HS-5 (cell line): ENCODE data around the gene USF3.
A peak's percentile ranks its signal among the peaks of the same experiment; 100 is the strongest.

Experiments
- DNase-seq: peaks from one replicate; pipeline ENCODE4 v3.0.0-alpha.2; 2012; ENCODE audit warnings: low read depth

Gene USF3

DNA sequence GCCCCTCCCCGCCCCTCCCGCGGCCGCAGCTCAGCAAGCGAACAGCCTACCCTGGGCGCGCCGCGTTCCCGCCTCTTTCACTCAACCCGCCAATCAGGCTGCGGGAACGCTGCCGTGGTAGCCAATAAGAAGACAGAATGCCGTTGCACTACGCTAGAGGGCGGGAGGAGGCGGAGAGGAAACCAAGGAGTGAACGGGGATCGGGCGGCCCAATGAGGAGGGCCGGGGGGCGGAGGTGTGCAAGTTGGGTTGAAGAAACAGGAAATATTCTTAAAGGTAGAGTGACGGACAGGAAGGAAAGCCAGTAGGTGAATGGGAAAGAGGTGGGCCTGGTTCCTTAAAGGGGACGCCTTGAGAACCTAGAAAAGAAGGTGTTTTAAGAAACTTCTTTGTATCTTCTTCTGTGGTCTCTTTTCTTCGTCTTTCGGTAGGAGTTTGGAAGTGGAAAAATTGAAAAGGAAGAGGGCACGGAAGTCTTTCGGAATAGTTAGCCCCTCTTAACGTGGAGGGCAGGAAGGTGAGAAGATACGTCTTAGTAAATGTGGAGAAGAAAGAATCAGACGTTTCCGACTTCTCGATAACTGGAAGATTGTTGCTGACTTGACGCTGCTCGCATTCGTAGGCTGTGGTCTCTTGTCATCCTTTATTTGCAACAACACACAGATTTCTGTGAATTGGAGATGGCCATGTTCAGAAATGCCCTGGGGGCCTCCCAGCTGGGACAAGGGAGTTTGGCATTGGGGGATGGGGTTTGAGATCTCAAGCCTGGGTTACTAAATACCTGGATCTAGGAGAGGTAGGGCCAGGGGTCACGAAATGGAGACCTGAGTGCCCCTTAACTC is 437 bp upstream of the USF3 start:
- peak; percentile 95 for DNase-seq

DNA sequence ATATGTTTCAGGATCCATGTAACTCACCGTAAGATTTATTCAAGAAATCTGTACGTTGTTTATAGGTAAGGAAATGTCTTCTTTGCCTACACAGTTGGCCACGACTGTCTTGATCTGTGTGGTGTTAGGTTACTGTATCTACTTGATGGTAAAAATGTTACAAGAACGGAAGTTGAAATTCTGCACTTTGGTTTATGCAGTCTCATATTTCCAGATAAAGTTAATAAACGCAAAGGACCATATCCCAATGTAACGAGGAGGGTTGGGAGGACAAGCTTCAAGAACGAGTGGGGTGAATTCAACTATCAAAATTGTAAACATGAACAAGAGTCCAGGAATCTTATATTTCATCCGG is 1.0 kb downstream of the USF3 start:
- DNase-seq: no peak

- no peak for DNase-seq
Observed at GRCh38 chr3:113690482-113690881, 6.0 kb downstream of the USF3 start.

DNA sequence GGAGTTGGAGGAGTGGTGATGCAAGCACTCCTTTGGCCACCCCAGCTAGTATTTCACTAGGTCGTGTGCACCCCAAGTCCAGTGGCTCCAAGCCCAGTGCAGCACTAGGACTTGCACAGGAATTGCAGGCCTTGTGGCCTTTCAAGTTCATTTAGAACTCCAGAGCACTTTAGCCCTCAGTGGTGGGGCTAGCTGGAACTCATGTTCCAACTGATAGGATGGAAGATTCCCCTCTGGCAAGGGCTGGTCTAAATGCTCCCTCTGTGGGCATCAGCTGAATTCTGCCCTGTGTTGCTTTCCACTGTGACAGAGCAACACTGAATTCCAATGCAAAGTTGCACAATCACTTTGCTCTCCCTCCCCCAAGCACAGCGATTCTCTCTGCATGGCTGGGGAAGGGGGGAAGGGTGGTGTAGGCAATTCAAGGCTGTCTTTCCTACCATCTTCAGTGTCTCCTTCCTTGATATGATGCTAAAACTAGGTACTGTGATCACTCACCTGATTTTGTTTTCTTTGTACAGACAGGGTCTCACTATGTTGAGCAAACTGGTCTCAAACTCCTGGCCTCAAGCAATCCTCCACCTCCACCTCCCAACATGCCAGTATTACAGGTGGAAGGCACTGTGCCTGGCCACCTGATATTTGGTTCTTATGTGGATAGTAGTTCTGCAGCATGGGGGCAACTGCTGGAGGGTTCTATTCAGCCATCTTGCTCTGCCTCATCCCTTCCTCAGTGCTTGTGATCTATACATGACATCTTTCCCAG is 10.3 kb downstream of the USF3 start:
- no peak for DNase-seq

- DNase-seq: no peak
Observed at GRCh38 chr3:113685124-113685523, 11.3 kb downstream of the USF3 start.

GRCh38 chr3:113684271-113684819 is 12.1 kb downstream of the USF3 start:
- DNase-seq: no peak

DNA sequence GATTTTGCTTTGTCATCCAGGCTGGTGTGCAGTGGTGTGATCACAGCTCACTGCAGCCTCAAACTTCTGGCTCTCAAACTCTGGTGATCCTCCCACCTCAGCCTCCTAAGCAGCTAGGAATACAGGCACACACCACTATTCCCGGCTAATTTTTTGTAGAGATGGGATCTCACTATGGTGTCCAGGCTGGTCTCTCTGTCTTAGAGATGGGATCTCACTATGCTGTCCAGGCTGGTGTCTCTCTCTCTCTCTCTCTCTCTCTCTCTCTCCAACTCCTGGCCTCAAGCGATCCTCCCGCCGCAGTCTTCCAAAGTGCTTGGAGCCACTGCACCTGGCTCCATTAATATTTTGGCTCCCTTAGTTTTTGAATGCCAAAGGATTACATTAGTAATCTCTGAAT is 17.7 kb downstream of the USF3 start:
- DNase-seq: no peak

GRCh38 chr3:113677737-113678136 is 18.7 kb downstream of the USF3 start:
- no peak for DNase-seq

- no peak for DNase-seq
Observed at GRCh38 chr3:113676261-113676660, 20.2 kb downstream of the USF3 start.

GRCh38 chr3:113673593-113673992 is 22.8 kb downstream of the USF3 start:
- no peak for DNase-seq

DNA sequence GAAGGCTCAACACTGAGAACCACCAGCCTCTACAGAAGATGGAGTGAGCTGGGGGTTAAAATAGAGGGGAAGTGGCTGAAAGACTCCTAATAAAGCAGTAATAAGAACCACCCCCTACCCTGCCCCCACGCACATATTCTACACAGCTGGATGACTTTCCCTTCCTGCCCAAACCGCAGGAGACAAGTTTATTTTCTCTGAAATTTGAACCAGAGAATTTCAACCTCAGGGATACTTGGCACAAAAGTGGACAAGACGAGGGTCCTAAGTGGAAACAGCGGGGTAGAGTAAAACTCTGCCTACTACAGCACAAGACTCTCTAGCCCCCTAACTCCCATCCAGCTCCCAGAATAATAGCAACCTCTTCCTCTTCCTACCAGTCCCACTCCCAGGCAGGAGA is 28.4 kb downstream of the USF3 start:
- no peak for DNase-seq

GRCh38 chr3:113664523-113665094 is 31.8 kb downstream of the USF3 start:
- DNase-seq: no peak

DNA sequence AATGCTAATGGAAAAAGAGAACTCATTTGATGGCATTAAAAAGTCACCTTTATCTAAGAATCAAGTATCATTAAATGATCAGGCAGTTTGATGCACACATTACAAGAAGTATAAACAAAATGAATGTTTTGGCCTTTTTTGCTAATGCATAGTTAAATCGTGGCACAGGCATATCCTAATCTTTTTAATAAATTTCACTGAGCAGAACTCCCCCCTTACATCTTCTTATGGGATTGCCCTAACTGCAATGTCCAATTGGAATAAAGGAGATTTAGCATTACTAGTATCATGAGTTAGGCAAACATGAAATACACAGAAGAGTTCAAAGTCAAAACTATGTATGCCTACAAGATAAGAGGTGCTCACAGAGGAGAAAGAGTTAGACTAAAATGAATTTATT is 32.7 kb downstream of the USF3 start:
- no peak for DNase-seq

DNA sequence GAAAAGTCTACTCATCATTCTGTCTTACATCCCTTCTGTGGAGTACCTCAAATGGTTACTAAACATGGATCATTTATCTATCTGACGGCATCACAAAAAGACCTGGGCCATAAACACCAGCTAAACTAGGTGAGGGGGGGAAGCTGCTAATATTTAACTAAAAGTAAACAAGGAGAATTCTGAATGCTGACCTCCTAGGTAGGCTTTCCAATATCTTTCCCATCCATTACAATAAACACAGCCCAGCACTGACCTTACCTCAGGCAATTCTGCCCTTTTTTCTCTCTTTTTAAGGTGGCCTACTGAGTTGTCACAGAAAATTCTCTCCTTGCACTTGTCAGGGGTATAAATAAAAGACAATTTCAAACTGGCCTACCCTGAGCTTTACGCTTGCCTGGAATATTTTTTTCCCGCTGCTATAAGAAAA is 33.1 kb downstream of the USF3 start:
- DNase-seq: no peak

DNA sequence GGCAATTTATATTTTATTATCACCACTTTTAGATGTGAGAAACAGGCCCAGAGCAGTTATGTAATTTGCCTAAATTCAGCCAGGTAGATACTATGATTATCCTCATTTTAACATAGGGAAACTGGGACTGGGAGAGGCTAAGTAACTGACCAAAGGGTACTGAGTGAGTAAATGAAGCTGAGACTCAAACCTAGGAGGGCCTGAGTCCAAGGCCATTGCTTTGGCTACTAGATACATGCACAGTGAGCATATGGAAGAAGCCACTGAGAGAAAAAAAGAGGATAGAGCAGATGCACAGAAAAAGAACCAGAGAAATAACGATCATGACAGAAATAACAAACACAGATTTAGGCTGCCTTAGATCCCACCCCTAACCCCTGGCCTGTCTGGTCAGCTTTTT is 33.6 kb downstream of the USF3 start:
- no peak for DNase-seq

DNA sequence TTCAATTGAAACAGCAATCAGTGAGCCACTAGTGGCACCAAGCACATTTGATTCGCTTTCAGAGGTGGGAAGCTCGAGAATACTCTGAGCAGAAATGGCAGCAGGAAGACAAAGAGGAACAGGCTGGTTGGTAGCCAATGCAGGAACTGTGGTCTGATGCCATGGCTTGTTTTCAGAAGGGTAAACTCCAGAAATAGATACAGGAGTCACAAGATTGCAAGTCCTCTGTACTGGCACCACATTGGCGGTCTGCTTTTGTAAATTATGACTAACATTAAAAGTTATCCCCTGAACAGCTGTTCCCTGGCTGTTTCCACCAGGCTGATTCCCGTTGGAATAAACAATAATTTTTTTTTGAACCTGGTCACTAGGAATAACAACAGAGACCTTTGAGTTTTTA is 35.5 kb downstream of the USF3 start:
- no peak for DNase-seq

DNA sequence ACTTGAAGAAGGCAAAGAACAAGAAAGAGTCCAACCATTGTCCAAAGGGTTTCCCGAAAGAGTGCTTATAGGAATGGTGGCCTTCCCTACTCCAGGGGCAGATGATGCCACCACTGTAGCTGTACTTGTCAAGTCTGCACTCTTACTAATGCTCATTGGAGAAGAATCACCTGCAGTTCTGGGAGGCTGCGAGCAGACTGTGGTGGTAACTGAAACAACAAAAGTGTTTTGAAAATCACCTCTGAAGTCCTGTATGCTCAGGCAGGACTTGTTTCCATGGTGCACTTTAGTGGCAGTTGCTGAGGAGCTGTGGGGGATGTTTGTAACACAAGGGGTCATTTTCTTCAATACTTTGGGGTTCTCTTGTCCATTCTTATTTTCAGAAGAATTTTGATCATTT is 36.0 kb downstream of the USF3 start:
- DNase-seq: no peak

GRCh38 chr3:113659996-113660395 is 36.4 kb downstream of the USF3 start:
- no peak for DNase-seq

- DNase-seq: no peak
Observed at GRCh38 chr3:113659101-113659541, 37.3 kb downstream of the USF3 start.

DNA sequence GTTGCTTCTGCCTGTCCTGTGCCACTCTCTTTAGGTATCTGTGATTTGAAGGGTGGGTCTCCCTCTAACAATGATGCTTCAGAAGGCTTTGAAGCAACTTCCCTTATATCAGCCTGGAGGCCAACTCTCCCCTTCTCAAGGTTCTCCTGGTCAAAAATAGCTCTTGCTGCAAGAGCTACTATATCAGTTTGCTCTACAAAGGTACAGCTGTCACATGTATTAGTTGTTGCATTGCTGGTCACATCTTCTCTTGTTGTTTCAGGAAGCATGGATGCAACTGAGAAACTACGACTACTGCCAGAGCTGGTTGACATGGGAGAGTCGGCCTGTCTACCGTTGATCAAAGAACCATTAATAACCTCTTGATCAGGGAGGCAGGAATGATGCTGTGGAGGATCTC is 38.3 kb downstream of the USF3 start:
- DNase-seq: no peak

- DNase-seq: no peak
Observed at GRCh38 chr3:113654851-113655250, 41.6 kb downstream of the USF3 start.

- DNase-seq: no peak
Observed at GRCh38 chr3:113654310-113654709, 42.1 kb downstream of the USF3 start.
